Fibroblast of gingiva (primary cell): ENCODE measurements around the gene CNKSR2.

ENCODE experiments used
- DNase-seq: peaks from one replicate; pipeline ENCODE4 v3.0.0-alpha.2; 2011; ENCODE audit warnings: low read depth

The CNKSR2 gene

DNA sequence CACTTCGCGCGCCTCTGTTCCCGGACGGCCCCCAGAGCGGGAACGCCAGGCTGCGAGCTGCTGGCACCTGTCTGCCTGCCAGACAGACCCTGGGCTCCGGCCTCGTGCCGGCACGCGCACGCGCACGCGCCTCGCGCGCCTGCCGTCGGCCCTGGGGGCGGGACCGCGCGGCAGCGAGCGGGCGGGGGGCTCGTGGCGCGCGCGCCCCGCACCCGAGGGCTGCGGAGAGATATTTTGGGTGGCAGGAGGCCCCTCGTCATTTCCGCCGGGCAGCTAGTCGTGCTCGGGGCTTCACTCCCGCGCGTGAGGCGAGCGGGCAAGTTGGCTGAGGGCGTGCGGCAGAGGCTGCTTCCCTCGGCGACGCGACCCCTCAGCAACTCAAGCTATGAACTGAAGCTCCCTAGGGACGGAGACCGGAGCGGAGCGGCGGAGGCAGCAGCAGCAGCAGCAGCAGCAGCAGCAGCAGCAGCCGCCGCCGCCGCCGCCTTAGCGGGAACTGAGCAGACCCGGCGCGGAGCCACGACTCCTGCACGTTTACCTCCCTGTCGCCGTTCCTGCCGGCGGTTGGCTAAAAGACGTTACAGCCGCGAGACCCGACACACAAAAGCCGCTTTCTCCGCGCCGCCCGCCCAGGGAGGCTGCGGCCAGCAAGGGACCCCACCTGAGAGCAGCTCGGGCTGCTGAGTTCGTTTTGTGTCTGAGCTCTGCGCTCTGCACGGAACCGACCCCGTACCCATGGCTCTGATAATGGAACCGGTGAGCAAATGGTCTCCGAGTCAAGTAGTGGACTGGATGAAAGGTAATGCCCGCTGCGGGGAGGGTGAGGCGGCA, at the start of gene CNKSR2:
Gene CNKSR2 (plus strand): TSS at position 256 of the 831 bp plus-strand sequence. CDS start 480 bp downstream, at position 736.
- no peak for DNase-seq

DNA sequence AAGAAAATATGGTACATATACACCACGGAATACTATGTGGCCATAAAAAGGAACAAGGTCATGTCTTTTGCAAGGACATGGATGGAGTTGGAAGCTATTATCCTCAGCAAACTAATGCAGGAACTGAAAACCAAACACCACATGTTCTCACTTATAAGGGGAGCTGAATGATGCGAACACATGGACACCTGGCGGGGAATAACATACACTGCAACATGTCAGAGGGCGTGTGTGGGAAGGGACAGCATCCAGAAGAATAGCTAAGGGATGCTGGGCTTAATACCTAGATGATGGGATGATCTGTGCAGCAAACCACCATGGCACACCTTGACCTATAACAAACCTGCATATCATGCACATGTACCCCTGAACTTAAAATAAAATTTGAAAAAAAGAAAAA, 19.5 kb upstream of the CNKSR2 start:
- no peak for DNase-seq

DNA sequence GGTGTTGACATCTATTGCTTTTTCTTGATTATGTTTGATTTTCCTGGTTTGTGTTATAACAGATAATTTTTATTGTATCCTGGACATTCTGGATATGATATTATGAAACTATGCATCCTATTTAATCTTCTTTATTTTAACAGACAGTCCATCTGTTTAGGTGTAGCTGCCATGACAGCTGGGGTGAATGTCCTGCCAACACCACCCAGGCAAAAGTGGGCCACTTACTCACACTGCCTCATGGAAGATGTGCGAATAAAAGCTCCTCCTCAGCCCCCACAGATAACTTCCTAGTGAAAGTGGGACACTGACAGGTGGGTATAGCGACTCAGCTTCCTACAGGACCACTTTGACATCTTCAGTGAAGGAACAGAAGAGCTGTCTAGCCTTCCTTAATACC, 18.4 kb upstream of the CNKSR2 start:
- no peak for DNase-seq

DNA sequence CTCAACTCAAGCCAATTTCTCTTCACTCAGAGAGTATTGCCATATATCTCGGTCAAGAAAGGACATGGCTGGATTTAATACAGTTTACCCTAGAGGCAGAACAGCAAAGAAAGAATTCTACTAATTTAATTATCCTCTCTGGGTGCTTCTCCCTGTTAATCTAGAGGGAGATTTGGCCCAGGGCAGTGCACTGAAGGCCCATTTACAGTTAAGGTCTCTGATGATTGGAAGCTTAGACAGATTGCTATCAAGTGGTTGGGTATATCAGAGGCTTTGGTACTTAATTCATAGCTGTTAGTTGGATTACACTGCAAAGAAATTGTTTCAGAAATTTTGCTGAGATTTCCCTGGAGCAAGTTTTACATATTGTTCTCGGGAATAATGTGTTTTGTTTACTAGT, 4.6 kb upstream of the CNKSR2 start:
- DNase-seq, result no peak

DNA sequence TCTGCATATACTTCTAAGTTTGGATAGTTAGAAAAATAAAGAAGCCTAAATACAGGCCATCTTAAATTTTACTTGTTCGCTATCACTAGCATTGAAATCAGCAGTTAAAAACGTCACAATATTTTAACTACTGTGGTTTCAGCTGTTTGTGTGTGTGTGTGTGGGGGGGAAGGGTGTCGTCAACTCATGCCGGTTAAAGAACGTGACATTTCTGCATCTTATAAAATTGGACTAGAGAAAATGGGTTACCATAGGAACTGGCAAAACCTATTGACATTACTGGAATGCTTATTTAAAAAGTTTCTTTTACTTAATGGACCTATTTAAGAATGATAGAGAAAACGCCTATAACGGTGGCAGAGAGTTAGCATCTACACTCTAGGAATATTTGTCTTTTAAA, 1.2 kb upstream of the CNKSR2 start:
- no peak for DNase-seq

DNA sequence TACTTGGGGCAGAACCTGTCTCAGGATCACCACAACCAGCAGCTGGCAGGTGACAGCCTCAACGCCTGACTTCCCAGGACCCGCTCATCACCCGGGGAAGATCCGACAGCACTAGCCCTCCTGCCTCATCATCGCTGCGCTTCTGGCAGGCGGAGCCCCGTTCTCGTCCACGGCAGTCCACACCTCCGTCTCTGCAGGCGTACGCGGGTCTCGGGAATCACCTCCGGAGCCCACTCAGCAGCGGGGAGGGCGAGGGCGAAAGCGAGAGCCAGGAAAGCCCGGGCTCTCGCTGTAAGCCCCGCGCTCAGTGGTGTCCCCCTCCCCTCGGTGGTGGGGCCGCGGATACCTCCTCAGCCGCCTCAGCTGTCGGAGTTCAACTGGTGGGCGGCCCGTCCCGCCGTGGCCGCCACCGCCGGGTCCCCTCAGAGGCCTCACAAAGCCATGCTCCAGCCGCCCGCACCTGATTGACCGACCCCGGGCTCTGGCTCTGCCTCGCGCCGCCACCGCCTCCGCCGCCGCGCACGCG, 518 bp upstream of the CNKSR2 start:
- no peak for DNase-seq

DNA sequence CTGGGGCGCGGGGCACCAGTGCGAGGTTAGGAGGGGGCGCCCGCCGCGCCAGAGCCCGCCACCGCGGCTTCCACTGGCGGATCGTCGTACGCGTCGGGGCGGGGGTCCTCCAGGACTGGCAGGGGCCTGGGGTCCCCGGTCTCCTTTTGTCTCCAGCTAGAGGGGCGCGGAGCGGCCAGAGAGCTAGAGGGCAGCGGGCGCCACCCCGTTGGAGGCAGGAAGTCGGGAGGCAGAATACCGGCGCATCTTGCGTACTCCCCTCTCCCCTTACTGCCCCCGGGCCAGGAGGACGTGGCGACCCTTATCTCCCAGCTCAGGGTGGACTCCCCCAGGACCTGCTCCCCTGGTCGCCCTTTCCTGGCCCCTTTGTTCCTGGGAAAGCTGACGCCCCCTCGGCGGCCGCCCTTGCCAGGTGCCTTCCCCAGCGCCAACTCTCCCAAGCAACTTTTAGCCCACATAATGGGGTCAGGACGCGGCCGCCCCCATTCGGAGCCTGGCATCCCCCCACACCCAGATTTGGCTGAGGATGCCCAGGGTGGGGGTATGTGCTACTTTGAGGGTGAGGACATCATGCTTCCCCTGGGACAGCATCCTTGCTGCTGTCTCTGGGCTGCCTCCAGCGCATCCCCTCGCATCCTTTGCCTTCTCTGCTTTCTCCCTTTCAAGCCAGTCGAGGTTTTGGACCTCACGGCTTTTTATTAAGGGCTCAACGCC, 933 bp downstream of the CNKSR2 start:
- no peak for DNase-seq

DNA sequence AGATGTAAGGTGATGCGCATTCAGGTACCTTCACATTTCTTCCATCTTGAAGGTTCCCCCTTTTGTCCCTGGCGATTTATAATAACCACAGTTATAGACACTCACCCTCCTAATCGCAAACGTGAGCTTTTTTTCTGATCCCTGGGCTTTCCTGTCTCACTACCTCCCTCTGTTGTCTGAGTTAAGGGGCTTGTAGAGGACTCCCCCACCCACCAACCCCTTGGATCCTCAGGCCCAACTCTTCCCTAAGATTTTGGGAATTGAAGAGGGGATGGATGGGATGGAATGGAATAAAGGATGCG, 1.4 kb downstream of the CNKSR2 start:
- no peak for DNase-seq

DNA sequence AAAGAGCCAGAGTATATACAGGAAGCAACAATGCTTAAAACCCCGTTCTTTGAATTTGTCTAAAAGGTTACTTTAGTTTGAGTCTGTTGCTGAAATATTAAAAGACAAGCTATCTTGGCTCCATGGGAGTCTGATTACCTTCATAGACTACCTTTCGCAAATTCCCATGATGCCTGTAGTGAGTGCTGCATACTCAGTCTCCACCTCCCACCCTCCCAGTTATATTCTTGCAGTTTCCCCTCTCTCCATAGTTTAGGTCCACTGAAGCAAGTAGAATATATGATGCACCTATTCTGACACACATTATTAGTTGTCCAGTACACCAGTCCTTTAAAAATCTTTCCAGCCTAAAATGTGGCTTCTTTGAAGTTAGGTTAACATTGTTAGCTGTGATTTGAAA, 2.4 kb downstream of the CNKSR2 start:
- no peak for DNase-seq

DNA sequence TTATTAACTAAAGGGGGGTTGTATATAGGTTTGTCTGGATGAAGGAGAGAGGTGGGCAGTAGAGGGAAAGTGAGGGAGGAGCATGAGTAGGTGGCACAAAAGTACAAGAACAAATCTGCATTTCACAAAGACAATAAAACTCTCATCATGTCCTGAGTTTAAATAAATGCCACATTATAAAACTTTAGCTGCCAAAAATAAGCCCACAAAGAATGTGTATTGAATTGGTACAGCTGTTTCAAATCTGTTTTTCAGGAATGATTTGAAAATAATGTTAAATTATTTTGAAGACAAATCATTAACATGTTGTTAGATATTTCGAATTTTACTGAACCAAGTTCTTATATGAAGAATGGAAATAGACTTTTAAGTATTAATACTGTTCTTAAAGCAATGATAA, 5.8 kb downstream of the CNKSR2 start:
- DNase-seq, result no peak

DNA sequence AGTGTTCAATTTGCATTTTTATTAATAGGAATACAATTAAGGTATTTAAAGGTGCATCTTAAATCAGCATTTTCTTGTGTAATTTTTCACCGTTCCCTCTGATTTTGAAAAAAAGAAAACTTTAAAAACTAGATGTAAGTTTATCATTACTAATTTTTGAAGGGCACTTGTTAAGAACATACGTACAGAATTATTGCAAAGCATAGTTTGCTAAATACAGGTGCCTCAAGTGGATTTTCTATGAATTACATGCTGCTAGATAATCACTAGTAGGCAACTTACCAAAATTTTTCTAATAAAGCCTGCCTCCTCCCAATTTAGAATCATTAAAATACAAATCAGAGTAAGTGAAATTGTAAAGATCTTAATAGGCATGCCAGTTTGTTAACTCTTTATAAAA, 8.5 kb downstream of the CNKSR2 start:
- DNase-seq, result no peak

DNA sequence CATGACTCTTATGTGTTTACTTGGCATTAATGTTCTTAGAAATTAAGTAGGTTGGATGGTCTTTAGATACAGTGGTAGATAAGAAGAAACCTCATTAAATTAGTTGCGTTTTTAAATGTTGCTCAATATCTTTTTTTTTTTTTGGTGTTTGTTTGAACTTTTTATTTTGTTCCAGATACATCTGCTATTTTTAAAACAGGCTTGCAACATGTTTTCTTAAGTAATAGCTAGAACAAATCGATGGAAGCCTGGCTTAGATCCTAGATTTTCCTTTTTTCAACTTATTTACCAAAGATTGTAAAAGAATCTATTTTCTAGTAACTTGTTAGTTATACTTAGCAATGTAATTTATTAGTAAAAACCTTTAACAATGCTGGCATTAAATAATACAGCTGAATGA, 9.3 kb downstream of the CNKSR2 start:
- no peak for DNase-seq

DNA sequence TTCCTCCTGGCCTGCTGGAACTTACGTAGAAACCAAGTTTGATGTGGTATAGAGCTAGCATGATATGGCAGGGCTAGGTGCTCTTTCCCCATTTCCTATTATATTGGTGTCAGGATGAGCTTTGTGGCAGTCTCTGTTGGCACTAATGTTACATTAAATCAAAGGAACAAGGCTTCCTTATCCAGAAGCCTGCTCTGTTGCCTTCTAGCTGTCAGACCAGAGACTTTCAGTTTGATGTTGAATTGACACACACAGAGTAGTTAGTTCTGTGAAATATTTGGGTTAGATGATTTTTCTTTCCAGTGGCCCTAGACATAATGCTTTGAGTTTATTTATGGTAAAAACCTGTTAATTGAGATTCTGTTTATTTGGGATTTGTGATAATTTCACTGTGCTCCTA, 10.0 kb downstream of the CNKSR2 start:
- no peak for DNase-seq

DNA sequence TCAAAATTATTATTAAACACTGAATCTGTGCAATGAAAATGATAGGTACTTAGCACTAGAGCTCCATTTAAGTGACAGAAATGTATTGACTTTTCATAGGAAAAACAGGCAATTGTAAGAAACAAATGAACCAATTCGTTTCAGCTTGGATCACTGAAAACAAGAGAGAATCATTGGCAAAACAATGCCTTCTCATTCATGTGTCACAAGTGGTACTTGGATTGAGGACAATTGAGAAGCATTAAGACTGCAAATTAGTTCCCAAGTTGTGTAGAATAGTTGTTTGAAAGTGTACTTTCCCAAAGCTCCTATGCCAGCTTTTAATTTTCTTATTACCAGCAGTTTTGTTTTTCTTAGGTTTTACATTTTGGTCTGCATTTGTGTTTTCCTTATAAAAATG, 20.6 kb downstream of the CNKSR2 start:
- no peak for DNase-seq

DNA sequence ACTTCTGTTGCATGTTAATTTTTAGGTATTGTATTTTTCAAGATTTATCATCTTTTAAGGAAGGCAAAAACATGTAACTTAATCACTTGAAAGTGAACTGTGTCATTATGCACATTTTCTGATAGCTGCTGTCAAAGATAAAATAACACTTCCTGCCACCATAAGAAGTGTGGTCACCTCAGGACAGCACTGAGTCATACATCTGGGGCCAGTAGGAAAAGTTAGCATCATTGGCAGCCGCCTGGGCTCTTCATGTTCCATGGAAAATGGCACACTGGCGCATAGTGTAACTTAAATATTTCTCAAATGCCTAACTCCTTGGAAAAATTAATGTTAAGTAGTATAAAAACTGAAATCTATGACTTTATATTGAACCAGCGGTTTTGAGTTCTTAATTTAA, 24.2 kb downstream of the CNKSR2 start:
- no peak for DNase-seq

DNA sequence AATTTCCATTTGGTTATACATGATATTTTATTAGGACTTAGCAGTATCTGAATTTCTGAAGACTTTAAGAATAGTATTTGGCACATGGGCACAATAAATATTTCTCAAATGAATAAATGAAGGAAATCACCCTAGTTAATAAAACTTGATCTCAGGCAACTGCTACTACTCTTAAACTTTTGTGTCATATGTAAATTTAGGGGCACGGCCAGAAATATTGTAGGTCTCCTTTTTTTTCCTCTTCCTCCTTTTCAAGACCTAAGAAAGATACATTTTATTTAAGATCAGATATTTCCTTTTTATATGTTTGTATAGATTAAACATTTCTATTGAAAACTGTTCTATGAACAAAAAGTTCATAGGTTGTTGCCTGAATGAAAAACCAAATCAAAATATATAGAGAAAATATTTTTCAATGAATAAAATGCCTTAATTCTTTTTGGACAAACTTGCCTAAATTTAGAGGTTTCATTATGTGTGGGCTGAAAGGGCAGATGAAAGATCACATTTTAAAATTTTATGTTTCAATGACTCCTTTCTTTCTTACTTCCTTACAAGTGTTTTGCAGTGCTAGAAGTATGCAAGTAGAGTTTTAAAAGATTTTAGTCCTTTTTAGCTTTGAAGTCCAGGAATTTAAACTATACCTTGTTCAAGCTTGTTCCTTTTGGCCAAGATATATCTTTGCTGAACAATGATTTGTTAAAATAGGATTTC, 26.3 kb downstream of the CNKSR2 start:
- no peak for DNase-seq

DNA sequence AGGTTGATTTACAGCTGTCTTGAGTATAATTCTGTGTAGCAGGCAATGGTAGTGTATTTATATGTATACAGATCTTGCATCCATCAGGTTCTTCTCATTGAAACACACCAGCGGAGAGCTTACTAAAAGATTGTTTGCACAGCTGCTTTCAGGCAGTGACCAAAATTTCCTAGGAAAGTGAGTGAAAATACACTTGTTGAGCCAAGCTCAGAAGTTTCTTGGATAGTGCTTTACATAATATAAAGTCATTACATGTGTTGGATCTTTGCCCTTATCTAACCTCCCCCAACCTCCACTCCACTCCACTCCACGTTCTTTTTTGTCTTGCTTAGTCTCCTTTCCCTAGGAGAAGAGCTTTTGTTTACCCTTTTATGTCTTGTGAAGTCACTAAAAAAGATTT, 34.1 kb downstream of the CNKSR2 start:
- no peak for DNase-seq

DNA sequence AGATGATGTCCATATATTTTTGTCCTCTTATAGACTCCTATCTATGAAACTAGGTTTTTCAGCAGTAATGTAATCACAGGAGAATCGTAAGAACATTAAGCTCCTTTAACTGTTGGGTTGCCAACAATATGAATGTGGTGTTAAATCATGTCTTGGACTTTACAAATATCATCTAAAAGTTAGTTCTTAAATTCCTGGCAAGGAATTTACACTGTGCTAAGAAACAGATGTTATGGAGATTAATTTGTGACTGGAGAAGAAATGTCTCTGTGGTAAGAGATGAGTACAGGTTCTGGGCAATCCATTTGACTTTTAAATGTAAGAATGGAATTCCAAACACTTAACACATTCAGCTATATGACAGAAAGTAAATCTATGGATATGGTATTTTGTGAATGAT, 34.6 kb downstream of the CNKSR2 start:
- no peak for DNase-seq

DNA sequence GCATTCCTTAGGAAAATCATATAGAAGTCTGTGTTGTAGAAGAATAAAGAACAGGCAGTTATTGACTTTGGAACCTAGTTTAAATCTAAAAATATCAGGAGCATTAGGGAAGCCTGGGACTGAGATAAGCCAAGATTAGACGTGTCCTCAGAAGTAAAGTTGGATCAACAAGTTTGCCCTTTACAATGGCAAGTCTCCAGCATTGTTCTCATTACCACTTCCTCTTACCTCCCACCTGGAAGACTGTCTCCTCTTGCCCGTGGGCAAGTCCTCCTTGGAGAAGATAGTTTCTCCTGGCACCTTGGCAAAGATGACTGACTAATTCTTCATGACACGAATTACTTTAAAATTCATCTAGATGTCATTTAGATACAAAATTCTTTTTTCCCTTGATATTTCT, 37.8 kb downstream of the CNKSR2 start:
- DNase-seq, result no peak

DNA sequence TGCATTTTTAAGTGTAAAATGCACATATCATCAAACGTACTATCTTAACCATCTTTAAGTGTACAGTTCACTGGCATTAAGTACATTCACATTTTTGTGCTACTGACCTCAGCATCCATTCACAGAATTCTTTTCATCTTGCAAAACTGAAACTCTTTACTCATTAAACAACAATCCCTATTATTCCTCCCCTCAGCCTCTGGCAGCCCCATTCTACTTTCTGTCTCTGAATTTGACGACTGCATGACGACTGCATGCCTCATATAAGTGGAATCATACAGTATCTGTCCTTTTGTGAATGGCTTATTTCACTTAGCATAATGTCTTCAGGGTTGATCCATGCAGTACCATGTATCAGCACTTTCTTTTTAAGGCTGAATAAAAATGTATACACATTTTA, 38.7 kb downstream of the CNKSR2 start:
- DNase-seq, result no peak

DNA sequence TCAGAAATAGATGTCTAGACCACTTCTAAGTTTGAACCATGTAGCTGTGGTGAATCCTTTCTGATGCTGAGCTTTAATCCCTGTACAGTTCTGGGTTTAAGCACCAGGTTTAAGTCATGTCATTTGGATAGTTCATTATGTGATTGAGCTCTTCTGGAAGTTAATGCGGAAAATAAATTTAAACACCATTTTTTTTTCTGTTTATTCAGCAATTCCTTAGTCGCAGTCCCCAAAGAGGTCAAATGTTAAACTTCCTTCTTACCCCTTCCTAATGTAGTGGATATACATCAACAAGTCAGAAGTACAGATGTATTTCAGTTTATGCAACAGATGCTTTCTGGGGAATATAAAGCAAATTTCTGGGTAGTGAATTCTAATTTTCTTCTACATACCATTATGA, 52.9 kb downstream of the CNKSR2 start:
- no peak for DNase-seq

DNA sequence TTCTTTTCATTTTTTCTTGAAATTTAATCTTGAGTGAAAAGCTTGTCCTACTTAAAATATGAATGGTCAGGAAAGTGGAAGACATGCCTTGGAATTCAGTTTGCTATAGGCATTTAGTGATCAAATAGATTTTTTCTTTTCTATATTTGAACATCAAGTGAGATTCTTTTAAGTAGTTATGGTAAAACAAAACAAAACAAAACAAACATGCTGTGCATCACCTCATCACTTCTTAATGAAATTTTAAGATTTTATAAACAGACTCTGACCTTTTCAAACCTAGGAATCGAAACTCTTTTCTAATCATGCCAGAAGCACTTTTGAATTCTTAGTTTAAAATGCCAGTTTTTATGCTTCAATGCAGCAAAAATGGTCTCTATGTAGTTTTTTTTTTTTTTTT, 62.8 kb downstream of the CNKSR2 start:
- DNase-seq, result no peak

DNA sequence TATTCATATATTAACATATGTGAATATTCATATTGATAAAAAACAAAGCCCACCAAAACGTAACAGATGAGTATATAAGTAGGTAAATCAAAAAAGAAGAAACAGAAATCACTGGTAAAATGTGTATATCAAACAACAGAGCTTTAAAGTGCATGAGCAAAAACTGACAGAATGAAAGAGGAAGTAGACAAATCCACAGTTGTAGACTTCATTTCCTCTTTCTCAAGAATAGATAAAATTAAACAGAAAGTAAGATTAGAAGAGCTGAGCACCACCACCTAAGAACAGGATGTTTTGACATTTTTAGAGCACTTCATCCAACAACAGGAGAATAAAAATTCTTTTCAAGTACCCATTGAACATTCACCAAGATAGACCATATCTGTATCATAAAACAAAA, 64.6 kb downstream of the CNKSR2 start:
- DNase-seq, result no peak
